ENCODE data around the gene CALR3. TPM values are rescaled to one million over a fixed set of nuclear protein-coding genes. Genes with fewer than 3 reads are reported as not detected.

CALR3 gene
- total and polyA plus RNA-seq, 2 of the 8 experiments (the other 6 are each of a cell fraction or from before 2014, with no cell fraction given) = 0.11 to 0.32 TPM

- H2BK12ac ChIP-seq (ENCODE audit: low read depth, low read length) = no peak overlapping the region
- no peak overlapping the region for H2BK120ac ChIP-seq (replicated peaks; ENCODE audit: low read depth, low read length)
- no peak overlapping the region for H4K8ac ChIP-seq (ENCODE audit: extremely low read depth, insufficient read depth, low read length)
- H2AK5ac ChIP-seq (ENCODE audit: low read depth, low read length) = no peak overlapping the region
- no peak for TF ChIP-seq TEAD4 (IDR thresholded peaks at IDR 0.05; ENCODE audit: low read depth, low read length)
- TF ChIP-seq CTCF (IDR thresholded peaks at IDR 0.05; ENCODE audit: control extremely low read depth in 1 of 3, insufficient read depth in 1 of 3, low read depth in 1 of 3, low read length in 3 of 3) = peak in 1 of 3 experiments; percentile 11; a peak in 1 of 4 replicates
- no peak for TF ChIP-seq FOSL1 (IDR thresholded peaks at IDR 0.05; ENCODE audit: insufficient read depth, low read depth, low read length)
- peaks cover 11 to 67% of the 10 kb centered on the region in 2 experiments for H3K79me2 ChIP-seq (ENCODE audit: control insufficient read depth in 1 of 2, insufficient read depth in 2 of 2, low read length in 2 of 2)
- no peak overlapping the region for H4K91ac ChIP-seq (replicated peaks; ENCODE audit: insufficient read length, low read length)
- 92% methylated on average over 14 of the region's 14 CpGs; no CpG with 5 or more reads in 1 of the 2 experiments for WGBS, 2 experiments (ENCODE audit: extremely low coverage in 1 of 2, insufficient coverage in 1 of 2, insufficient read length in 1 of 2, insufficient replicate concordance in 2 of 2, low coverage in 1 of 2, low lambda C conversion rate in 2 of 2, missing lambda C conversion rate in 1 of 2)
- no peak overlapping the region for H3K4me2 ChIP-seq (ENCODE audit: insufficient read depth in 1 of 2, low read depth in 2 of 2, low read length in 2 of 2)
- H3K27me3 ChIP-seq (replicated peaks in 1 of 4; ENCODE audit: control insufficient read depth in 3 of 4, extremely low read depth in 1 of 4, insufficient read depth in 3 of 4, low read length in 3 of 4) = no peaks in the 10 kb centered on the region
- no peak overlapping the region for H3K14ac ChIP-seq (ENCODE audit: insufficient read length)
- H3K4me3 ChIP-seq (ENCODE audit: extremely low read depth in 1 of 4, insufficient read depth in 2 of 4, low read depth in 3 of 4, low read length in 4 of 4) = no peak overlapping the region
- FAIRE-seq = no peak
- no peak overlapping the region for H3K9ac ChIP-seq (replicated peaks in 1 of 4; ENCODE audit: extremely low read depth in 1 of 4, low read depth in 3 of 4, low read length in 3 of 4)
- peaks cover 0 to 5% (median 2%) of the 10 kb centered on the region in 4 experiments; a peak in 4 of 8 replicates for H3K36me3 ChIP-seq (ENCODE audit: control insufficient read depth in 2 of 4, insufficient read depth in 4 of 4, low read length in 3 of 4)
- peaks cover 30% of the 10 kb centered on the region for H3K79me1 ChIP-seq (ENCODE audit: low read depth, low read length)
- no peak overlapping the region for H3K18ac ChIP-seq (ENCODE audit: extremely low read depth, low read length)
- peaks cover 15 to 34% of the 10 kb centered on the region in 2 experiments for H4K20me1 ChIP-seq (replicated peaks in 1 of 2; ENCODE audit: control insufficient read depth in 1 of 2, insufficient read depth in 2 of 2, low read length in 2 of 2)
- ChIA-PET POLR2A (ENCODE audit: partially characterized antibody) (interaction anchor here (0.6 to 1.1 kb wide), 3 partner anchors 9 to 40 kb away, joined by 3 read pairs; no protein-coding TSS in a partner anchor), CTCF (ENCODE audit: partially characterized antibody) (interaction anchor here (0.7 to 6.6 kb wide), 8 partner anchors 9 to 609 kb away, joined by 3 to 67 read pairs (median 4); partner anchors contain the start of gene C19orf44)
- H3K9me3 ChIP-seq (ENCODE audit: insufficient read depth in 2 of 2, low read depth in 1 of 2, low read length in 1 of 2) = no peaks in the 10 kb centered on the region
- no peak overlapping the region for H3K27ac ChIP-seq (ENCODE audit: low read depth, low read length)
- no peak overlapping the region for H3K23ac ChIP-seq (ENCODE audit: insufficient read length)
- no peaks in the 10 kb centered on the region for H3K23me2 ChIP-seq (ENCODE audit: low read depth, low read length)
- H2AFZ ChIP-seq (ENCODE audit: low read length) = no peak overlapping the region
- peaks cover 0 to 11% (median 3%) of the 10 kb centered on the region in 4 experiments; a peak in 4 of 7 replicates for H3K4me1 ChIP-seq (replicated peaks in 1 of 4; ENCODE audit: control insufficient read depth in 3 of 4, insufficient read depth in 4 of 4, low read length in 3 of 4)
- no peak overlapping the region for H2BK15ac ChIP-seq (ENCODE audit: low read length)
- H4K5ac ChIP-seq (ENCODE audit: insufficient read length, low read depth, low read length) = no peak overlapping the region
- H3K4ac ChIP-seq (replicated peaks; ENCODE audit: insufficient read length, low read depth, low read length) = no peak overlapping the region
- H2BK5ac ChIP-seq (ENCODE audit: low read depth, low read length) = no peak overlapping the region
- H2BK20ac ChIP-seq (ENCODE audit: low read length) = no peak overlapping the region
- no peak for DNase-seq (ENCODE audit: low read depth in 1 of 2, low spot score in 2 of 2)
- no peak overlapping the region for H3K56ac ChIP-seq (replicated peaks; ENCODE audit: insufficient read length, low read depth, low read length)
Measured at GRCh38 chr19:16445238-16446107, 50.5 kb downstream of the CALR3 start.

Measured in H1 (cell line).